ENCODE data around the gene RTP3. TPM values are rescaled to one million over a fixed set of nuclear protein-coding genes. Genes with fewer than 3 reads are reported as not detected.

The RTP3 gene
- total RNA-seq, 2 donors from 2014 or later: not detected

- ATAC-seq (ENCODE audit: insufficient number of reproducible peaks, low FRiP score, low read depth) (no peak), DNase-seq (ENCODE audit: low spot score) (peak; percentile 37)
- Histone ChIP-seq H3K4me3 (peak overlapping the region; percentile 10), H3K36me3 (no peaks in the 10 kb centered on the region), H3K9me3 (no peaks in the 10 kb centered on the region), H3K27ac (no peak overlapping the region), H3K4me1 (ENCODE audit: control insufficient read depth in 1 of 2, low read depth in 2 of 2) (no peaks in the 10 kb centered on the region), H3K27me3 (replicated peaks; ENCODE audit: insufficient read depth) (no peaks in the 10 kb centered on the region)
- peak; percentile 65 for TF ChIP-seq CTCF (IDR thresholded peaks at IDR 0.05)
These were observed 8.9 kb upstream of the RTP3 start for GRCh38 chr3:46488735-46489361.

- no peak overlapping the region for H3K4me3 ChIP-seq
- no peak overlapping the region for H3K27ac ChIP-seq
- no peaks in the 10 kb centered on the region for H3K27me3 ChIP-seq (replicated peaks; ENCODE audit: insufficient read depth)
- H3K9me3 ChIP-seq: no peaks in the 10 kb centered on the region
- DNase-seq (ENCODE audit: low spot score) (no peak), ATAC-seq (ENCODE audit: insufficient number of reproducible peaks, low FRiP score, low read depth) (no peak)
- no peaks in the 10 kb centered on the region for H3K36me3 ChIP-seq
- no peak for TF ChIP-seq CTCF (IDR thresholded peaks at IDR 0.05)
- H3K4me1 ChIP-seq (ENCODE audit: control insufficient read depth in 1 of 2, low read depth in 2 of 2): no peaks in the 10 kb centered on the region
These were observed 8.4 kb upstream of the RTP3 start for GRCh38 chr3:46489381-46489780.

GRCh38 chr3:46489875-46490274 is 7.9 kb upstream of the RTP3 start:
- H3K36me3 ChIP-seq: no peaks in the 10 kb centered on the region
- no peaks in the 10 kb centered on the region for H3K4me1 ChIP-seq (ENCODE audit: control insufficient read depth in 1 of 2, low read depth in 2 of 2)
- TF ChIP-seq CTCF (IDR thresholded peaks at IDR 0.05): no peak
- H3K9me3 ChIP-seq: no peaks in the 10 kb centered on the region
- H3K4me3 ChIP-seq: no peak overlapping the region
- H3K27ac ChIP-seq: no peak overlapping the region
- DNase-seq (ENCODE audit: low spot score) (no peak), ATAC-seq (ENCODE audit: insufficient number of reproducible peaks, low FRiP score, low read depth) (no peak)
- H3K27me3 ChIP-seq (replicated peaks; ENCODE audit: insufficient read depth): no peaks in the 10 kb centered on the region

GRCh38 chr3:46490338-46491084 is 7.3 kb upstream of the RTP3 start:
- H3K9me3 ChIP-seq: no peaks in the 10 kb centered on the region
- no peaks in the 10 kb centered on the region for H3K36me3 ChIP-seq
- no peak overlapping the region for H3K4me3 ChIP-seq
- no peaks in the 10 kb centered on the region for H3K27me3 ChIP-seq (replicated peaks; ENCODE audit: insufficient read depth)
- no peak overlapping the region for H3K27ac ChIP-seq
- no peaks in the 10 kb centered on the region for H3K4me1 ChIP-seq (ENCODE audit: control insufficient read depth in 1 of 2, low read depth in 2 of 2)
- DNase-seq (ENCODE audit: low spot score) (no peak), ATAC-seq (ENCODE audit: insufficient number of reproducible peaks, low FRiP score, low read depth) (no peak)
- no peak for TF ChIP-seq CTCF (IDR thresholded peaks at IDR 0.05)

- Histone ChIP-seq H3K4me1 (ENCODE audit: control insufficient read depth in 1 of 2, low read depth in 2 of 2) (no peaks in the 10 kb centered on the region), H3K27me3 (replicated peaks; ENCODE audit: insufficient read depth) (no peaks in the 10 kb centered on the region), H3K27ac (no peak overlapping the region), H3K9me3 (no peaks in the 10 kb centered on the region), H3K36me3 (no peaks in the 10 kb centered on the region), H3K4me3 (no peak overlapping the region)
- TF ChIP-seq CTCF (IDR thresholded peaks at IDR 0.05): no peak
- DNase-seq (ENCODE audit: low spot score) (no peak), ATAC-seq (ENCODE audit: insufficient number of reproducible peaks, low FRiP score, low read depth) (no peak)
These were observed 6.4 kb upstream of the RTP3 start for GRCh38 chr3:46491089-46492070.
